HFFc6 (cell line): ENCODE data around the gene JPH2. TPM values are rescaled to one million over a fixed set of nuclear protein-coding genes. Genes with fewer than 3 reads are reported as not detected.
A peak's percentile ranks its signal among the peaks of the same experiment; 100 is the strongest.

Source experiments
- DNase-seq: peaks from one replicate; pipeline ENCODE4 v3.0.0-alpha.2; 2018
- H3K27ac Mint-ChIP-seq: 2 replicates; pipeline ENCODE4 v1.8.0; 2020; ENCODE audit warnings: mild to moderate bottlenecking, mixed read lengths
- H3K27me3 Mint-ChIP-seq: 2 replicates; pipeline ENCODE4 v1.8.0; 2021; ENCODE audit warnings: mild to moderate bottlenecking, moderate library complexity, mixed read lengths; ENCODE audit not compliant: insufficient read depth
- H3K36me3 Mint-ChIP-seq: 2 replicates; pipeline ENCODE4 v1.8.0; 2021; ENCODE audit warnings: low read depth, mixed read lengths
- H3K4me1 Mint-ChIP-seq: 2 replicates; pipeline ENCODE4 v1.8.0; 2020; ENCODE audit warnings: low read depth, mixed read lengths
- H3K4me3 Mint-ChIP-seq: 2 replicates; pipeline ENCODE4 v1.8.0; 2020; ENCODE audit warnings: mild to moderate bottlenecking, moderate library complexity, mixed read lengths
- H3K9me3 Mint-ChIP-seq: 2 replicates; pipeline ENCODE4 v1.8.0; 2020; ENCODE audit warnings: mild to moderate bottlenecking, mixed read lengths
- CTCF ChIP-seq: fragments of 200-600 bp; sonication (generic); IDR thresholded peaks from 2 replicates; pipeline ENCODE4 v1.5.0; 2021; ENCODE audit warnings: antibody characterized with exemption, mild to moderate bottlenecking
- total RNA-seq, 6 experiments: library from RNA; stranded (reverse); fragmentation: NEBNext Ultra II Directional; extraction: Animal tissue kit (Norgen Biotek cat#: 25700); gene quantifications; 2 replicates in 1 of 6; 3 replicates in 5 of 6; pipeline ENCODE4 v1.2.3, GENCODE V29; 2021

Gene JPH2
- total RNA-seq, 6 experiments from 2014 or later, result 9.7 to 14.4 (median 13.5) TPM

- H3K27ac Mint-ChIP-seq, result no peak overlapping the region
These were observed 44.9 kb upstream of the JPH2 start for GRCh38 chr20:44231713-44232468.

GRCh38 chr20:44231193-44231592, 44.2 kb upstream of the JPH2 start:
- H3K36me3 Mint-ChIP-seq, result no peaks in the 10 kb centered on the region
- no peaks in the 10 kb centered on the region for H3K9me3 Mint-ChIP-seq
- H3K27me3 Mint-ChIP-seq, result peaks cover 15% of the 10 kb centered on the region
- no peak for TF ChIP-seq CTCF
- DNase-seq, result no peak
- no peak overlapping the region for H3K27ac Mint-ChIP-seq
- H3K4me1 Mint-ChIP-seq, result no peaks in the 10 kb centered on the region
- no peak overlapping the region for H3K4me3 Mint-ChIP-seq

More at GRCh38 chr20:44231713-44232468, 44.9 kb upstream of the JPH2 start:
- no peaks in the 10 kb centered on the region for H3K4me1 Mint-ChIP-seq
- H3K27me3 Mint-ChIP-seq, result peaks cover 18% of the 10 kb centered on the region
- TF ChIP-seq CTCF, result peak; percentile 12; the same call in 1 of the 2 replicates
- no peak overlapping the region for H3K4me3 Mint-ChIP-seq
- no peaks in the 10 kb centered on the region for H3K9me3 Mint-ChIP-seq
- DNase-seq, result no peak
- H3K36me3 Mint-ChIP-seq, result no peaks in the 10 kb centered on the region

GRCh38 chr20:44228465-44229258, 41.7 kb upstream of the JPH2 start:
- no peak for TF ChIP-seq CTCF
- no peaks in the 10 kb centered on the region for H3K4me1 Mint-ChIP-seq
- no peaks in the 10 kb centered on the region for H3K9me3 Mint-ChIP-seq
- no peak overlapping the region for H3K4me3 Mint-ChIP-seq
- peaks cover 17% of the 10 kb centered on the region for H3K27me3 Mint-ChIP-seq
- H3K36me3 Mint-ChIP-seq, result no peaks in the 10 kb centered on the region
- no peak overlapping the region for H3K27ac Mint-ChIP-seq
- no peak for DNase-seq

GRCh38 chr20:44224637-44225036, 37.6 kb upstream of the JPH2 start:
- no peaks in the 10 kb centered on the region for H3K9me3 Mint-ChIP-seq

GRCh38 chr20:44223721-44224120, 36.7 kb upstream of the JPH2 start:
- Mint-ChIP-seq H3K4me3 (no peak overlapping the region), H3K9me3 (no peaks in the 10 kb centered on the region), H3K27me3 (peaks cover 5% of the 10 kb centered on the region), H3K27ac (no peak overlapping the region), H3K36me3 (no peaks in the 10 kb centered on the region), H3K4me1 (no peaks in the 10 kb centered on the region)
- TF ChIP-seq CTCF, result no peak
- DNase-seq, result no peak

More at GRCh38 chr20:44224637-44225036, 37.6 kb upstream of the JPH2 start:
- Mint-ChIP-seq H3K36me3 (no peaks in the 10 kb centered on the region), H3K27ac (no peak overlapping the region), H3K4me3 (no peak overlapping the region), H3K4me1 (no peaks in the 10 kb centered on the region), H3K27me3 (peaks cover 6% of the 10 kb centered on the region; the same call in 1 of the 2 replicates)
- no peak for DNase-seq
- TF ChIP-seq CTCF, result no peak
